BLaER1 (cell line): ENCODE results near the gene BEND2.

ENCODE experiments used
- H3K27ac ChIP-seq: shearing (Covaris generic); formaldehyde crosslinking; 2 replicates; pipeline ENCODE4 v1.8.1; 2022
- H3K27me3 ChIP-seq: shearing (Covaris generic); formaldehyde crosslinking; 2 replicates; pipeline ENCODE4 v1.8.1; 2022
- H3K36me3 ChIP-seq: shearing (Covaris generic); formaldehyde crosslinking; 2 replicates; pipeline ENCODE4 v1.8.1; 2022
- H3K4me1 ChIP-seq: shearing (Covaris generic); formaldehyde crosslinking; 2 replicates; pipeline ENCODE4 v1.8.1; 2022
- H3K4me2 ChIP-seq: shearing (Covaris generic); formaldehyde crosslinking; 2 replicates; pipeline ENCODE4 v1.8.1; 2022
- H3K4me3 ChIP-seq: shearing (Covaris generic); formaldehyde crosslinking; 2 replicates; pipeline ENCODE4 v1.8.1; 2022
- H3K9ac ChIP-seq: shearing (Covaris generic); formaldehyde crosslinking; 2 replicates; pipeline ENCODE4 v1.8.1; 2022
- H3K9me3 ChIP-seq: shearing (Covaris generic); formaldehyde crosslinking; 2 replicates; pipeline ENCODE4 v1.8.1; 2022
- H4K20me1 ChIP-seq: shearing (Covaris generic); formaldehyde crosslinking; 2 replicates; pipeline ENCODE4 v1.8.1; 2022
- Cebpa-rat ChIP-seq: shearing (Covaris generic); IDR thresholded peaks from 2 replicates; pipeline ENCODE4 v1.8.1; 2022

Gene BEND2

GRCh38 chrX:18149454-18149853 lies 71.2 kb downstream of the BEND2 start:
- no peak for TF ChIP-seq Cebpa-rat
- no peak overlapping the region for H3K27ac ChIP-seq

GRCh38 chrX:18146954-18147353 lies 73.7 kb downstream of the BEND2 start:
- Histone ChIP-seq H3K27ac (no peak overlapping the region), H3K4me3 (no peak overlapping the region), H3K9ac (no peak overlapping the region), H3K9me3 (no peaks in the 10 kb centered on the region), H3K4me1 (no peaks in the 10 kb centered on the region), H3K36me3 (no peaks in the 10 kb centered on the region), H4K20me1 (peaks cover 9% of the 10 kb centered on the region; the same call in 1 of the 2 replicates), H3K4me2 (no peak overlapping the region), H3K27me3 (peaks cover 52% of the 10 kb centered on the region)
- TF ChIP-seq Cebpa-rat, result no peak

More at GRCh38 chrX:18149454-18149853, 71.2 kb downstream of the BEND2 start:
- Histone ChIP-seq H3K4me2 (no peak overlapping the region), H3K9ac (no peak overlapping the region), H3K36me3 (no peaks in the 10 kb centered on the region), H3K27me3 (peaks cover 42% of the 10 kb centered on the region), H3K9me3 (no peaks in the 10 kb centered on the region), H3K4me3 (no peak overlapping the region), H4K20me1 (no peaks in the 10 kb centered on the region; the same call in 1 of the 2 replicates), H3K4me1 (no peaks in the 10 kb centered on the region)

- H3K27ac ChIP-seq, result no peak overlapping the region
- no peak for TF ChIP-seq Cebpa-rat
- H3K36me3 ChIP-seq, result no peaks in the 10 kb centered on the region
- no peaks in the 10 kb centered on the region for H3K9me3 ChIP-seq
- H3K4me1 ChIP-seq, result no peaks in the 10 kb centered on the region
- no peak overlapping the region for H3K4me2 ChIP-seq
- no peak overlapping the region for H3K9ac ChIP-seq
- peaks cover 47% of the 10 kb centered on the region for H3K27me3 ChIP-seq
- H3K4me3 ChIP-seq, result no peak overlapping the region
- peaks cover 9% of the 10 kb centered on the region; the same call in 1 of the 2 replicates for H4K20me1 ChIP-seq
Observed at GRCh38 chrX:18146009-18146408, 74.7 kb downstream of the BEND2 start.

GRCh38 chrX:18136816-18137215 lies 83.9 kb downstream of the BEND2 start:
- H3K36me3 ChIP-seq, result no peaks in the 10 kb centered on the region
- peaks cover 83% of the 10 kb centered on the region for H3K27me3 ChIP-seq
- no peak overlapping the region for H3K4me3 ChIP-seq
- no peaks in the 10 kb centered on the region; the same call in 1 of the 2 replicates for H3K9me3 ChIP-seq
- no peak overlapping the region for H3K27ac ChIP-seq
- H3K4me1 ChIP-seq, result no peaks in the 10 kb centered on the region
- no peak overlapping the region for H3K4me2 ChIP-seq
- no peaks in the 10 kb centered on the region for H4K20me1 ChIP-seq
- TF ChIP-seq Cebpa-rat, result no peak
- H3K9ac ChIP-seq, result no peak overlapping the region

- no peaks in the 10 kb centered on the region for H3K36me3 ChIP-seq
- H4K20me1 ChIP-seq, result no peaks in the 10 kb centered on the region
- no peaks in the 10 kb centered on the region; the same call in 1 of the 2 replicates for H3K9me3 ChIP-seq
- no peak for TF ChIP-seq Cebpa-rat
- H3K9ac ChIP-seq, result no peak overlapping the region
- H3K4me3 ChIP-seq, result no peak overlapping the region
- no peak overlapping the region for H3K27ac ChIP-seq
- H3K4me1 ChIP-seq, result no peaks in the 10 kb centered on the region
- peaks cover 93% of the 10 kb centered on the region for H3K27me3 ChIP-seq
- no peak overlapping the region for H3K4me2 ChIP-seq
Observed at GRCh38 chrX:18133605-18134004, 87.1 kb downstream of the BEND2 start.

GRCh38 chrX:18129690-18130089 lies 91.0 kb downstream of the BEND2 start:
- H3K4me3 ChIP-seq, result no peak overlapping the region
- no peaks in the 10 kb centered on the region for H3K36me3 ChIP-seq
- peaks cover 82% of the 10 kb centered on the region for H3K27me3 ChIP-seq
- H3K4me2 ChIP-seq, result no peak overlapping the region
- no peak overlapping the region for H3K27ac ChIP-seq
- no peak overlapping the region for H3K9ac ChIP-seq
- TF ChIP-seq Cebpa-rat, result no peak
- no peaks in the 10 kb centered on the region; the same call in 1 of the 2 replicates for H3K9me3 ChIP-seq
- no peaks in the 10 kb centered on the region for H4K20me1 ChIP-seq
- no peaks in the 10 kb centered on the region for H3K4me1 ChIP-seq

GRCh38 chrX:18126971-18127370 lies 93.7 kb downstream of the BEND2 start:
- Histone ChIP-seq H3K27me3 (peaks cover 75% of the 10 kb centered on the region), H3K27ac (no peak overlapping the region)

GRCh38 chrX:18119856-18120255 lies 100.8 kb downstream of the BEND2 start:
- Histone ChIP-seq H3K36me3 (no peaks in the 10 kb centered on the region), H3K27me3 (peaks cover 79% of the 10 kb centered on the region), H3K27ac (no peak overlapping the region), H3K9me3 (peaks cover 17% of the 10 kb centered on the region), H3K9ac (no peak overlapping the region), H3K4me3 (no peak overlapping the region), H4K20me1 (no peaks in the 10 kb centered on the region), H3K4me2 (no peak overlapping the region), H3K4me1 (no peaks in the 10 kb centered on the region)
- TF ChIP-seq Cebpa-rat, result no peak

More at GRCh38 chrX:18126971-18127370, 93.7 kb downstream of the BEND2 start:
- no peaks in the 10 kb centered on the region for H3K36me3 ChIP-seq
- no peak overlapping the region for H3K4me2 ChIP-seq
- no peak overlapping the region for H3K9ac ChIP-seq
- H3K9me3 ChIP-seq, result no peaks in the 10 kb centered on the region; the same call in 1 of the 2 replicates
- no peaks in the 10 kb centered on the region for H4K20me1 ChIP-seq
- no peak for TF ChIP-seq Cebpa-rat
- no peaks in the 10 kb centered on the region for H3K4me1 ChIP-seq
- no peak overlapping the region for H3K4me3 ChIP-seq
